Astrocyte of the spinal cord (primary cell): Measurements from ENCODE around the gene CD2AP.

ENCODE experiments used
- DNase-seq: peaks from one replicate; pipeline ENCODE4 v3.0.0; 2011; ENCODE audit warnings: low read depth, low spot score
- H3K4me3 ChIP-seq: 2 replicates; pipeline ENCODE4 v1.5.1; 2011; ENCODE audit warnings: low read depth, mild to moderate bottlenecking, low read length, moderate library complexity
- CTCF ChIP-seq: IDR thresholded peaks from 2 replicates; pipeline ENCODE4 v1.5.1; 2012; ENCODE audit warnings: low read depth, mild to moderate bottlenecking, low read length, inconsistent platforms
- in situ Hi-C: cut with HindIII; loops from 2 replicates; pipeline ENCODE4 v1.10.0; 2017; ENCODE audit warnings: low sequenced_read_pairs

Gene CD2AP

GRCh38 chr6:47457370-47457769 lies 20.2 kb upstream of the CD2AP start:
- in situ Hi-C loops: no loop called here
- DNase-seq: no peak
- TF ChIP-seq CTCF: no peak
- no peak overlapping the region for H3K4me3 ChIP-seq

GRCh38 chr6:47464052-47464451 lies 13.5 kb upstream of the CD2AP start:
- TF ChIP-seq CTCF: no peak
- no peak for DNase-seq
- H3K4me3 ChIP-seq: no peak overlapping the region
- in situ Hi-C loops: no loop called here

GRCh38 chr6:47465117-47465516 lies 12.5 kb upstream of the CD2AP start:
- DNase-seq: no peak
- TF ChIP-seq CTCF: no peak
- H3K4me3 ChIP-seq: no peak overlapping the region
- in situ Hi-C loops: no loop called here

- no peak overlapping the region for H3K4me3 ChIP-seq
- DNase-seq: no peak
- in situ Hi-C loops: no loop called here
- TF ChIP-seq CTCF: no peak
Observed at GRCh38 chr6:47471911-47472310, 5.7 kb upstream of the CD2AP start.

GRCh38 chr6:47473791-47474346 lies 3.7 kb upstream of the CD2AP start:
- in situ Hi-C loops: no loop called here
- no peak overlapping the region for H3K4me3 ChIP-seq
- no peak for DNase-seq
- TF ChIP-seq CTCF: no peak

- in situ Hi-C loops: no loop called here
- no peak for TF ChIP-seq CTCF
- no peak overlapping the region for H3K4me3 ChIP-seq
- DNase-seq: no peak
Observed at GRCh38 chr6:47475319-47475816, 2.2 kb upstream of the CD2AP start.
